IMR-90 (cell line): Measurements from ENCODE around the gene PTPN11. TPM values are rescaled to one million over a fixed set of nuclear protein-coding genes. Genes with fewer than 3 reads are reported as not detected.

ENCODE experiments used
- ATAC-seq: fragments of 200-7000 bp; cut with Tn5 transposase; 2 replicates; pipeline ENCODE4 v1.9.1; 2020; ENCODE audit warnings: low read depth, mild to moderate bottlenecking, moderate library complexity
- BruUV-seq: library from RNA; stranded (reverse); fragments of 400-500 nt; replicated peaks from 2 replicates; lab custom pipeline; 2021; lab: Mats Ljungman, UMichigan
- CTCF ChIA-PET: fragments of 300-600 bp; formaldehyde crosslinking; extraction: SDS; loops from one replicate; lab custom pipeline; 2021; ENCODE audit warnings: antibody characterized with exemption; lab: Yijun Ruan, JAX
- POLR2A ChIA-PET: fragments of 300-600 bp; sonication (Branson Sonifier 250); formaldehyde crosslinking; loops from one replicate; lab custom pipeline; 2022; ENCODE audit warnings: antibody characterized with exemption; ENCODE audit not compliant: unreplicated experiment; lab: Charles Lee
- DNase-seq: peaks from one replicate; pipeline ENCODE4 v3.0.0; 2013
- H2AFZ ChIP-seq: replicated peaks from 2 replicates; pipeline ENCODE3; 2013; ENCODE audit warnings: low read length, mild to moderate bottlenecking; ENCODE audit not compliant: poor library complexity
- H2AK5ac ChIP-seq: 2 replicates; pipeline ENCODE4 v1.6.1; 2013; ENCODE audit warnings: low read depth, low read length, inconsistent platforms
- H2AK9ac ChIP-seq: replicated peaks from 2 replicates; pipeline ENCODE3; 2013; ENCODE audit warnings: mild to moderate bottlenecking, low read depth, low read length, moderate library complexity; ENCODE audit not compliant: poor library complexity
- H2BK120ac ChIP-seq: 2 replicates; pipeline ENCODE4 v1.6.1; 2013; ENCODE audit warnings: low read depth, low read length, inconsistent platforms
- H2BK15ac ChIP-seq: 3 replicates; pipeline ENCODE4 v1.6.1; 2013; ENCODE audit warnings: low read depth, low read length, inconsistent platforms
- H2BK20ac ChIP-seq: 2 replicates; pipeline ENCODE4 v1.6.1; 2013; ENCODE audit warnings: low read depth, mild to moderate bottlenecking, inconsistent platforms, low read length, moderate library complexity
- H2BK5ac ChIP-seq: 2 replicates; pipeline ENCODE4 v1.6.1; 2013; ENCODE audit warnings: mild to moderate bottlenecking, low read depth, low read length, inconsistent platforms; ENCODE audit not compliant: poor library complexity, severe bottlenecking
- H3K14ac ChIP-seq: replicated peaks from 2 replicates; pipeline ENCODE4 v1.6.1; 2013; ENCODE audit warnings: low read depth, low read length, inconsistent platforms
- H3K18ac ChIP-seq: 2 replicates; pipeline ENCODE4 v1.6.1; 2013; ENCODE audit warnings: low read depth, low read length, control low read depth
- H3K23ac ChIP-seq: 2 replicates; pipeline ENCODE4 v1.6.1; 2013; ENCODE audit warnings: low read depth, low read length, inconsistent platforms
- H3K27ac ChIP-seq: 2 replicates; pipeline ENCODE4 v1.5.1; 2013; ENCODE audit warnings: mild to moderate bottlenecking, control low read depth, low read length; ENCODE audit not compliant: insufficient read depth
- H3K27me3 ChIP-seq: 2 replicates; pipeline ENCODE4 v1.6.1; 2013; ENCODE audit warnings: low read length; ENCODE audit not compliant: control insufficient read depth, insufficient read depth
- H3K36me3 ChIP-seq: 2 replicates; pipeline ENCODE4 v1.6.1; 2013; ENCODE audit warnings: low read length, mixed read lengths; ENCODE audit not compliant: control insufficient read depth, insufficient read depth
- H3K4ac ChIP-seq: 2 replicates; pipeline ENCODE4 v1.6.1; 2013; ENCODE audit warnings: low read depth, low read length, inconsistent platforms
- H3K4me1 ChIP-seq: 2 replicates; pipeline ENCODE4 v1.6.1; 2013; ENCODE audit warnings: low read length, mixed read lengths; ENCODE audit not compliant: control insufficient read depth, insufficient read depth
- H3K4me2 ChIP-seq: 2 replicates; pipeline ENCODE4 v1.6.1; 2013; ENCODE audit warnings: low read depth, mild to moderate bottlenecking, control low read depth, low read length, moderate library complexity
- H3K4me3 ChIP-seq: 2 replicates; pipeline ENCODE4 v1.5.1; 2013; ENCODE audit warnings: low read depth, mild to moderate bottlenecking, control low read depth, low read length, moderate library complexity; ENCODE audit not compliant: insufficient read depth
- H3K56ac ChIP-seq: 2 replicates; pipeline ENCODE4 v1.6.1; 2013; ENCODE audit warnings: low read length, inconsistent platforms; ENCODE audit not compliant: insufficient read depth; ENCODE audit errors: extremely low read depth
- H3K79me1 ChIP-seq, 2 experiments: 2 replicates each; pipeline ENCODE4 v1.6.1; 2013; ENCODE audit warnings: low read length in 2 of 2, inconsistent platforms in 1 of 2, low read depth in 1 of 2
- H3K9ac ChIP-seq: 2 replicates; pipeline ENCODE4 v1.6.1; 2013; ENCODE audit warnings: low read depth, low read length, control low read depth
- H3K9me1 ChIP-seq: 2 replicates; pipeline ENCODE4 v1.6.1; 2013; ENCODE audit warnings: low read length, inconsistent platforms; ENCODE audit not compliant: insufficient read depth
- H3K9me3 ChIP-seq: 2 replicates; pipeline ENCODE4 v1.6.1; 2013; ENCODE audit warnings: low read length; ENCODE audit not compliant: control insufficient read depth, insufficient read depth
- H4K20me1 ChIP-seq: 2 replicates; pipeline ENCODE4 v1.6.1; 2013; ENCODE audit warnings: low read length, inconsistent platforms; ENCODE audit not compliant: insufficient read depth
- H4K5ac ChIP-seq: 2 replicates; pipeline ENCODE4 v1.6.1; 2013; ENCODE audit warnings: mild to moderate bottlenecking, low read depth, low read length, control low read depth
- H4K8ac ChIP-seq, 2 experiments: 2 replicates each; pipeline ENCODE4 v1.6.1; 2013; ENCODE audit warnings: low read depth in 2 of 2, low read length in 2 of 2, control low read depth in 1 of 2, inconsistent platforms in 1 of 2
- H4K91ac ChIP-seq: 2 replicates; pipeline ENCODE4 v1.6.1; 2013; ENCODE audit warnings: low read depth, low read length, inconsistent platforms; ENCODE audit not compliant: insufficient read depth
- BHLHE40 ChIP-seq: fragments of 150-350 bp; IDR thresholded peaks from 2 replicates; pipeline ENCODE4 v1.6.1; 2016; ENCODE audit warnings: mild to moderate bottlenecking, low read depth, low read length
- CEBPB ChIP-seq: IDR thresholded peaks from 2 replicates; pipeline ENCODE4 v1.6.1; 2012; ENCODE audit warnings: low read depth, low read length, improper control_type of control experiment
- CHD1 ChIP-seq: IDR thresholded peaks from 2 replicates; pipeline ENCODE4 v1.6.1; 2012; ENCODE audit warnings: low read depth, low read length, improper control_type of control experiment
- CTCF ChIP-seq: conservative IDR thresholded peaks from 2 replicates; pipeline ENCODE4 v1.5.1; 2012; ENCODE audit warnings: mild to moderate bottlenecking, low read depth, low read length, improper control_type of control experiment
- ELK1 ChIP-seq: fragments of 150-350 bp; IDR thresholded peaks from 2 replicates; pipeline ENCODE4 v1.6.1; 2016; ENCODE audit warnings: low read depth, mild to moderate bottlenecking, low read length, moderate library complexity, borderline replicate concordance
- FOS ChIP-seq: fragments of 150-350 bp; IDR thresholded peaks from 2 replicates; pipeline ENCODE4 v1.6.1; 2016; ENCODE audit warnings: low read depth, low read length
- MAFK ChIP-seq: IDR thresholded peaks from 2 replicates; pipeline ENCODE4 v1.6.1; 2012; ENCODE audit warnings: low read depth, low read length, improper control_type of control experiment
- MAZ ChIP-seq: IDR thresholded peaks from 2 replicates; pipeline ENCODE4 v1.6.1; 2012; ENCODE audit warnings: low read depth, mild to moderate bottlenecking, low read length, improper control_type of control experiment, moderate library complexity, borderline replicate concordance
- MXI1 ChIP-seq: IDR thresholded peaks from 2 replicates; pipeline ENCODE4 v1.6.1; 2012; ENCODE audit warnings: low read depth, mild to moderate bottlenecking, low read length, moderate library complexity, borderline replicate concordance
- NFE2L2 ChIP-seq: fragments of 150-350 bp; IDR thresholded peaks from 2 replicates; pipeline ENCODE4 v1.6.1; 2016; ENCODE audit warnings: low read depth, mild to moderate bottlenecking, low read length
- POLR2A ChIP-seq: IDR thresholded peaks from 2 replicates; pipeline ENCODE4 v1.6.1; 2012; ENCODE audit warnings: mild to moderate bottlenecking, low read depth, low read length
- RAD21 ChIP-seq: IDR thresholded peaks from 2 replicates; pipeline ENCODE4 v1.6.1; 2012; ENCODE audit warnings: low read length, improper control_type of control experiment
- RCOR1 ChIP-seq: IDR thresholded peaks from 2 replicates; pipeline ENCODE4 v1.6.1; 2012; ENCODE audit warnings: mild to moderate bottlenecking, low read length, improper control_type of control experiment; ENCODE audit not compliant: insufficient replicate concordance
- RFX5 ChIP-seq: IDR thresholded peaks from 2 replicates; pipeline ENCODE4 v1.8.0; 2012; ENCODE audit warnings: low read depth, mild to moderate bottlenecking, low read length, moderate library complexity
- SMC3 ChIP-seq: fragments of 150-350 bp; IDR thresholded peaks from 2 replicates; pipeline ENCODE4 v1.6.1; 2016; ENCODE audit warnings: low read depth, mild to moderate bottlenecking, antibody characterized with exemption, low read length, moderate library complexity
- WGBS, 2 experiments: methylation state at CpG; one replicate each; pipeline versions ENCODE4 v1.1.5 to v1.1.7; 2013; ENCODE audit warnings: missing lambda C conversion rate in 2 of 2; ENCODE audit not compliant: insufficient read length in 1 of 2; ENCODE audit errors: extremely low coverage in 2 of 2; 5-methylcytosine and 5-hydroxymethylcytosine counted together
- dilution Hi-C: fragments of 300-500 bp; cut with HindIII; formaldehyde crosslinking; loops from one replicate; pipeline ENCODE4 v1.14.3; 2018; ENCODE audit warnings: low sequenced_read_pairs; ENCODE audit not compliant: unreplicated experiment
- in situ Hi-C: fragments of 300-500 bp; cut with MboI; formaldehyde crosslinking; loops from 3 replicates; pipeline ENCODE4 v1.14.3; 2019; ENCODE audit warnings: low sequenced_read_pairs, inconsistent platforms, mixed read lengths
- intact Hi-C: fragments of 100-400 bp; cut with micrococcal nuclease; formaldehyde crosslinking; loops from 2 replicates; pipeline ENCODE4 v1.10.0; 2022
- polyA plus RNA-seq, 3 experiments: library from polyadenylated mRNA; depleted of rRNA; stranded (reverse); fragments of >200 nt; gene quantifications; 2 replicates each; pipeline ENCODE4 v1.2.3, GENCODE V29; 2012; ENCODE audit warnings: low replicate concordance in 1 of 3
- total RNA-seq: library from RNA; depleted of rRNA; stranded (reverse); fragments of >200 nt; gene quantifications from 2 replicates; pipeline ENCODE4 v1.2.3, GENCODE V29; 2012
- TF ChIP-seq, protein P1 (sequence below): fragments of 150-350 bp; IDR thresholded peaks from 2 replicates; pipeline ENCODE4 v1.6.1; 2017; ENCODE audit warnings: mild to moderate bottlenecking, antibody characterized with exemption, low read length, low read depth

PTPN11 gene
- total and polyA plus RNA-seq, 2 of the 4 experiments (the other 2 are of a cell fraction) = 52.9 to 135 TPM

DNA sequence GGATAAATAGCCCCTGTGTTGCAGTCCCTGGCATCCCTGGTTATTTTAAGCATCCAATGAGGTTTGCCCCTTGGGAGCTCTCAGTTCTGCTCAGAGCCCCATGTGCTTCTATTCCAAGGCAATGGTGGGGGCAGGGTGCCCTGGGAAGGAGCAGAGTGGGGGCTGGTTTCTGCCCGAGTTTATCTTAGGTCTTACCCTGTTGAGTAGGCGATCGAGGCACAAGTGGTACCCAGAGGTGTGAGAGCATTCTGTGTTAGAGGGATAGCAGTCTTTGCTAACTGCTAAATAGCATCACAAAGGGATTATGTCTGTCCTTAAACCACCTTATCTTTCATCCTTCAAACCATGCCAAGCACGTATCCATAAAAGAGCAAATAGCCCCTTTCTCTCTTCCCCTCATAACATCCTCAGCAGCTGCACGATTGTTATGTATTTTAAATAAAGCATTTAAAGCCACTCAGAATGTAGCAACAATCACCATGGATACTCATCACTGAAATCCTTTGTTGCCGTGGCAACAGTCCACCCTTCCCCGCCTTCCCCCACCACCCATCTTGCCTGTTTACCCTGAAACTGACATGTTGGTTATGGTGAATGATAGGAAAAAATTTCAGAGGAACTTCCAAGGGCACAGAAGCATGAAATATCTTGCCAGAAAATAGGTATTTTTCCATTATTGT is 139.3 kb downstream of the PTPN11 start:
- Histone ChIP-seq H2AK9ac (no peak overlapping the region), H3K4me1 (no peaks in the 10 kb centered on the region), H4K91ac (no peak overlapping the region), H2BK15ac (no peak overlapping the region), H3K27ac (no peak overlapping the region), H2BK5ac (no peak overlapping the region), H2BK120ac (no peak overlapping the region), H3K9ac (no peak overlapping the region), H3K4me3 (no peak overlapping the region), H3K4ac (no peak overlapping the region), H3K18ac (no peak overlapping the region), H4K20me1 (no peaks in the 10 kb centered on the region), H4K5ac (no peak overlapping the region), H3K9me3 (no peaks in the 10 kb centered on the region), H2AFZ (no peak overlapping the region), H2BK20ac (no peak overlapping the region), H3K14ac (no peak overlapping the region), H3K79me1 (no peaks in the 10 kb centered on the region), H2AK5ac (no peak overlapping the region), H4K8ac (no peak overlapping the region), H3K23ac (no peak overlapping the region), H3K56ac (no peak overlapping the region), H3K36me3 (no peaks in the 10 kb centered on the region), H3K27me3 (no peaks in the 10 kb centered on the region), H3K4me2 (no peak overlapping the region), H3K9me1 (no peaks in the 10 kb centered on the region)
- no peak for TF ChIP-seq MXI1
- TF ChIP-seq CEBPB = no peak
- TF ChIP-seq MAFK = no peak
- TF ChIP-seq RFX5 = no peak
- no peak for TF ChIP-seq RCOR1
- no peak for TF ChIP-seq CTCF
- no peak for TF ChIP-seq CHD1
- no peak for TF ChIP-seq SMC3
- no peak for TF ChIP-seq FOS
- TF ChIP-seq BHLHE40 = no peak
- no peak for TF ChIP-seq RAD21
- TF ChIP-seq, protein P1, sequence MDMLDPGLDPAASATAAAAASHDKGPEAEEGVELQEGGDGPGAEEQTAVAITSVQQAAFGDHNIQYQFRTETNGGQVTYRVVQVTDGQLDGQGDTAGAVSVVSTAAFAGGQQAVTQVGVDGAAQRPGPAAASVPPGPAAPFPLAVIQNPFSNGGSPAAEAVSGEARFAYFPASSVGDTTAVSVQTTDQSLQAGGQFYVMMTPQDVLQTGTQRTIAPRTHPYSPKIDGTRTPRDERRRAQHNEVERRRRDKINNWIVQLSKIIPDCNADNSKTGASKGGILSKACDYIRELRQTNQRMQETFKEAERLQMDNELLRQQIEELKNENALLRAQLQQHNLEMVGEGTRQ = no peak
- TF ChIP-seq MAZ = no peak
- TF ChIP-seq POLR2A = no peak
- TF ChIP-seq ELK1 = no peak
- no peak for TF ChIP-seq NFE2L2
- intact Hi-C loops (no loop called here), dilution Hi-C loops (no loop called here), in situ Hi-C loops (no loop called here)
- DNase-seq (no peak), ATAC-seq (no peak)
- BruUV-seq = no TSS peak
- WGBS, 2 experiments = no CpG with 5 or more reads among the region's 7 CpGs
- POLR2A ChIA-PET = no interaction called here
- CTCF ChIA-PET = no interaction called here
